GM12865 (cell line): ENCODE data around the gene PCDHB16.
"Not testable (repeated sequence)": the region's sequence is repeated elsewhere in the genome, so short reads cannot be mapped to it uniquely, and the experiment has no call there.

Experiments
- DNase-seq: peaks from one replicate; pipeline ENCODE4 v3.0.0; 2010; ENCODE audit warnings: low read depth
- H3K4me3 ChIP-seq: 2 replicates; pipeline ENCODE4 v1.5.1; 2011; ENCODE audit warnings: mild to moderate bottlenecking, low read depth, low read length, control low read depth
- TF ChIP-seq, protein P1 (sequence below): IDR thresholded peaks from 2 replicates; pipeline ENCODE4 v1.5.1; 2011; ENCODE audit warnings: low read length, control low read depth, low read depth, inconsistent platforms; ENCODE audit not compliant: insufficient read depth; ENCODE audit errors: missing control alignments

The PCDHB16 gene

DNA sequence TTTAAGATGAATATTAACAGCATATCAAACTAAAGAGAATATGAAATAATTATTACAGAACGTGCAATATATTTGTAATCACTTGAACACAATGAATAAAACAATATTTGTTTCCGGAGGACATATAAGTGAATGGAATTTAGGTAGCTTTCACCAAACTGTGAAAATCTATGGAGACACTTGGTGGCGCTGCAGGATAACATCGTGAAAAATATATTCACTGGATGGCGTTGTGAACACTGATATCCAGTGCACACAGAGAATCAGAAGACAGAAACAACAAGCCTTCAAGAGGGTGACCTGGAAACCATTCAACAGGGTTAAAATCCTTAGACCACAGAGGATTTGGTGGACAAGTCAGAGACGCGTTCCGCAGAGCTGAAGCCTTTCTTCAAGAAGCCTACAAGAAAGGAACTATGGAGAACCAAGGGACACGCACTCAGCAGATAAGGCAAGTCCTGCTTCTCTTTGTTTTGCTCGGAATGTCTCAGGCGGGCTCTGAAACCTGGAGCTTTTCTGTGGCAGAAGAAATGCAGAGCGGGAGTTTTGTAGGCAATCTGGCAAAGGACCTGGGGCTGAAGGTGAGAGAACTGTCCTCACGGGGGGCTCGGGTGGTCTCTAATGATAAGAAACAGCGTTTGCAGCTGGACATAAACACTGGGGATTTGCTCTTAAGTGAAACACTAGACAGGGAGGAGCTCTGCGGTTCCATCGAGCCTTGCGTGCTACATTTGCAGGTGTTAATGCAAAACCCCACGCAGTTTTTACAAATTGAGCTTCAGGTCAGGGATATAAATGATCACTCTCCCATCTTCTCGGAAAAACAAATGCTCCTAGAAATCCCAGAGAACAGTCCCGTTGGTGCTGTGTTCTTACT is 17.4 kb downstream of the PCDHB16 start, which contains the start of gene PCDHB11:
PCDHB11 (plus strand) TSS at position 269 of the 877 bp plus-strand sequence; CDS start at position 417, 148 bp downstream.
- TF ChIP-seq, protein P1, sequence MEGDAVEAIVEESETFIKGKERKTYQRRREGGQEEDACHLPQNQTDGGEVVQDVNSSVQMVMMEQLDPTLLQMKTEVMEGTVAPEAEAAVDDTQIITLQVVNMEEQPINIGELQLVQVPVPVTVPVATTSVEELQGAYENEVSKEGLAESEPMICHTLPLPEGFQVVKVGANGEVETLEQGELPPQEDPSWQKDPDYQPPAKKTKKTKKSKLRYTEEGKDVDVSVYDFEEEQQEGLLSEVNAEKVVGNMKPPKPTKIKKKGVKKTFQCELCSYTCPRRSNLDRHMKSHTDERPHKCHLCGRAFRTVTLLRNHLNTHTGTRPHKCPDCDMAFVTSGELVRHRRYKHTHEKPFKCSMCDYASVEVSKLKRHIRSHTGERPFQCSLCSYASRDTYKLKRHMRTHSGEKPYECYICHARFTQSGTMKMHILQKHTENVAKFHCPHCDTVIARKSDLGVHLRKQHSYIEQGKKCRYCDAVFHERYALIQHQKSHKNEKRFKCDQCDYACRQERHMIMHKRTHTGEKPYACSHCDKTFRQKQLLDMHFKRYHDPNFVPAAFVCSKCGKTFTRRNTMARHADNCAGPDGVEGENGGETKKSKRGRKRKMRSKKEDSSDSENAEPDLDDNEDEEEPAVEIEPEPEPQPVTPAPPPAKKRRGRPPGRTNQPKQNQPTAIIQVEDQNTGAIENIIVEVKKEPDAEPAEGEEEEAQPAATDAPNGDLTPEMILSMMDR, result no peak
- H3K4me3 ChIP-seq, result no peak within 1 kb of the TSS
- no peak for DNase-seq

GRCh38 chr5:141201126-141201525 is 18.9 kb downstream of the PCDHB16 start:
- not testable (repeated sequence) for DNase-seq, H3K4me3 ChIP-seq

- DNase-seq, H3K4me3 ChIP-seq: not testable (repeated sequence)
Measured at GRCh38 chr5:141201646-141202045, 19.5 kb downstream of the PCDHB16 start.

- TF ChIP-seq, protein P1, result no peak
- no peak for DNase-seq
Measured at GRCh38 chr5:141208478-141208877, 26.3 kb downstream of the PCDHB16 start, which contains the start of gene PCDHB12. PCDHB12 (plus strand) TSS chr5:141208719; CDS start chr5:141208908, 189 bp downstream.

DNA sequence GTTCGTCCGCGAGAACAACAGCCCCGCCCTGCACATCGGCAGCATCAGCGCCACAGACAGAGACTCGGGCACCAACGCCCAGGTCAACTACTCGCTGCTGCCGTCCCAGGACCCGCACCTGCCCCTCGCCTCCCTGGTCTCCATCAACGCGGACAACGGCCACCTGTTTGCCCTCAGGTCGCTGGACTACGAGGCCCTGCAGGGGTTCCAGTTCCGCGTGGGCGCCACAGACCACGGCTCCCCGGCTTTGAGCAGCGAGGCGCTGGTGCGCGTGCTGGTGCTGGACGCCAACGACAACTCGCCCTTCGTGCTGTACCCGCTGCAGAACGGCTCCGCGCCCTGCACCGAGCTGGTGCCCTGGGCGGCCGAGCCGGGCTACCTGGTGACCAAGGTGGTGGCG is 28.1 kb downstream of the PCDHB16 start:
- H3K4me3 ChIP-seq, DNase-seq: not testable (repeated sequence)

More at GRCh38 chr5:141208478-141208877, 26.3 kb downstream of the PCDHB16 start, which contains the start of gene PCDHB12:
- no peak within 1 kb of the TSS for H3K4me3 ChIP-seq

DNA sequence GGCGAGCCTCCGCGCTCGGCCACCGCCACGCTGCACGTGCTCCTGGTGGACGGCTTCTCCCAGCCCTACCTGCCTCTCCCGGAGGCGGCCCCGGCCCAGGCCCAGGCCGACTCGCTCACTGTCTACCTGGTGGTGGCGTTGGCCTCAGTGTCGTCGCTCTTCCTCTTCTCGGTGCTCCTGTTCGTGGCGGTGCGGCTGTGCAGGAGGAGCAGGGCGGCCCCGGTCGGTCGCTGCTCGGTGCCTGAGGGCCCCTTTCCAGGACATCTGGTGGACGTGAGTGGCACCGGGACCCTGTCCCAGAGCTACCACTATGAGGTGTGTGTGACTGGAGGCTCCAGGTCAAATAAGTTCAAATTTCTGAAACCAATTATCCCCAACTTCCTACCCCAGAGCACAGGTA is 28.7 kb downstream of the PCDHB16 start:
- H3K4me3 ChIP-seq, DNase-seq: not testable (repeated sequence)

- H3K4me3 ChIP-seq, result not testable (repeated sequence)
- peak; percentile 3 for DNase-seq
Measured at GRCh38 chr5:141213656-141214339, 31.6 kb downstream of the PCDHB16 start, which contains the start of gene PCDHB13. PCDHB13 (plus strand) TSS chr5:141213919; CDS start chr5:141214124, 205 bp downstream.

DNA sequence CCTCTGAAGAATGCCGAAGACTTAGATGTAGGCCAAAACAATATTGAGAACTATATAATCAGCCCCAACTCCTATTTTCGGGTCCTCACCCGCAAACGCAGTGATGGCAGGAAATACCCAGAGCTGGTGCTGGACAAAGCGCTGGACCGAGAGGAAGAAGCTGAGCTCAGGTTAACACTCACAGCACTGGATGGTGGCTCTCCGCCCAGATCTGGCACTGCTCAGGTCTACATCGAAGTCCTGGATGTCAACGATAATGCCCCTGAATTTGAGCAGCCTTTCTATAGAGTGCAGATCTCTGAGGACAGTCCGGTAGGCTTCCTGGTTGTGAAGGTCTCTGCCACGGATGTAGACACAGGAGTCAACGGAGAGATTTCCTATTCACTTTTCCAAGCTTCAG is 32.4 kb downstream of the PCDHB16 start:
- DNase-seq, H3K4me3 ChIP-seq: not testable (repeated sequence)

- not testable (repeated sequence) for DNase-seq, H3K4me3 ChIP-seq
Measured at GRCh38 chr5:141215504-141215903, 33.3 kb downstream of the PCDHB16 start.

DNA sequence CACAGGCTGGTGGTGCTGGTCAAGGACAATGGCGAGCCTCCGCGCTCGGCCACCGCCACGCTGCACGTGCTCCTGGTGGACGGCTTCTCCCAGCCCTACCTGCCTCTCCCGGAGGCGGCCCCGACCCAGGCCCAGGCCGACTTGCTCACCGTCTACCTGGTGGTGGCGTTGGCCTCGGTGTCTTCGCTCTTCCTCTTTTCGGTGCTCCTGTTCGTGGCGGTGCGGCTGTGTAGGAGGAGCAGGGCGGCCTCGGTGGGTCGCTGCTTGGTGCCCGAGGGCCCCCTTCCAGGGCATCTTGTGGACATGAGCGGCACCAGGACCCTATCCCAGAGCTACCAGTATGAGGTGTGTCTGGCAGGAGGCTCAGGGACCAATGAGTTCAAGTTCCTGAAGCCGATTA is 33.8 kb downstream of the PCDHB16 start:
- not testable (repeated sequence) for DNase-seq, H3K4me3 ChIP-seq

- TF ChIP-seq, protein P1, result no peak
- no peak within 1 kb of the TSS for H3K4me3 ChIP-seq
- DNase-seq, result no peak
Measured at GRCh38 chr5:141223112-141223783, 41.1 kb downstream of the PCDHB16 start, which contains the start of gene PCDHB14. PCDHB14 (plus strand) TSS chr5:141223343; CDS start chr5:141223506, 163 bp downstream.

GRCh38 chr5:141224844-141225243 is 42.7 kb downstream of the PCDHB16 start:
- not testable (repeated sequence) for H3K4me3 ChIP-seq, DNase-seq

DNA sequence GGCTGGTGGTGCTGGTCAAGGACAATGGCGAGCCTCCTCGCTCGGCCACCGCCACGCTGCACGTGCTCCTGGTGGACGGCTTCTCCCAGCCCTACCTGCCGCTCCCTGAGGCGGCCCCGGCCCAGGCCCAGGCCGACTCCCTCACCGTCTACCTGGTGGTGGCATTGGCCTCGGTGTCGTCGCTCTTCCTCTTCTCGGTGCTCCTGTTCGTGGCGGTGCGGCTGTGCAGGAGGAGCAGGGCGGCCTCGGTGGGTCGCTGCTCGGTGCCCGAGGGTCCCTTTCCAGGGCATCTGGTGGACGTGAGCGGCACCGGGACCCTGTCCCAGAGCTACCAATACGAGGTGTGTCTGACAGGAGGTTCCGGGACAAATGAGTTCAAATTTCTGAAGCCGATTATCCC is 43.2 kb downstream of the PCDHB16 start:
- DNase-seq, H3K4me3 ChIP-seq: not testable (repeated sequence)
